Breast epithelium (tissue), 3 donors: ENCODE measurements around the gene TMED9.

Source experiments
- CTCF ChIP-seq, 3 donors: fragments of 450-650 bp; IDR thresholded peaks; one replicate each; pipeline ENCODE4 v1.5.1; 2016 to 2017; ENCODE audit warnings: antibody characterized with exemption in 3 of 3, mild to moderate bottlenecking in 3 of 3, moderate library complexity in 3 of 3
- POLR2A ChIP-seq: fragments of 450-650 bp; IDR thresholded peaks from one replicate; pipeline ENCODE4 v1.6.1; 2016; ENCODE audit warnings: antibody characterized with exemption, mild to moderate bottlenecking, moderate library complexity
- POLR2AphosphoS5 ChIP-seq, 3 donors: sonication (generic); formaldehyde crosslinking; IDR thresholded peaks; one replicate each; pipeline ENCODE4 v1.6.1; 2017; ENCODE audit warnings: antibody characterized with exemption in 3 of 3

- no peak for TF ChIP-seq CTCF (IDR thresholded peaks at IDR 0.05)
- TF ChIP-seq POLR2A: no peak
- TF ChIP-seq POLR2AphosphoS5 (IDR thresholded peaks at IDR 0.05): no peak
These were observed 49.1 kb upstream of the TMED9 start for GRCh38 chr5:177542816-177543465.
